AG09309 (cell line): ENCODE results near the gene TBC1D19.

Experiments
- DNase-seq: peaks from one replicate; pipeline ENCODE4 v3.0.0-alpha.2; 2010; ENCODE audit warnings: low read depth
- H3K4me3 ChIP-seq: 2 replicates; pipeline ENCODE4 v1.5.1; 2011; ENCODE audit warnings: mild to moderate bottlenecking, low read depth, low read length, moderate library complexity; ENCODE audit not compliant: control insufficient read depth
- TF ChIP-seq, protein P1 (sequence below): IDR thresholded peaks from 2 replicates; pipeline ENCODE4 v1.5.1; 2011; ENCODE audit warnings: mild to moderate bottlenecking, low read depth, low read length, inconsistent platforms; ENCODE audit not compliant: insufficient read depth, control insufficient read depth; ENCODE audit errors: missing control alignments

The TBC1D19 gene

GRCh38 chr4:26713563-26714151, 129.8 kb downstream of the TBC1D19 start:
- TF ChIP-seq, protein P1, sequence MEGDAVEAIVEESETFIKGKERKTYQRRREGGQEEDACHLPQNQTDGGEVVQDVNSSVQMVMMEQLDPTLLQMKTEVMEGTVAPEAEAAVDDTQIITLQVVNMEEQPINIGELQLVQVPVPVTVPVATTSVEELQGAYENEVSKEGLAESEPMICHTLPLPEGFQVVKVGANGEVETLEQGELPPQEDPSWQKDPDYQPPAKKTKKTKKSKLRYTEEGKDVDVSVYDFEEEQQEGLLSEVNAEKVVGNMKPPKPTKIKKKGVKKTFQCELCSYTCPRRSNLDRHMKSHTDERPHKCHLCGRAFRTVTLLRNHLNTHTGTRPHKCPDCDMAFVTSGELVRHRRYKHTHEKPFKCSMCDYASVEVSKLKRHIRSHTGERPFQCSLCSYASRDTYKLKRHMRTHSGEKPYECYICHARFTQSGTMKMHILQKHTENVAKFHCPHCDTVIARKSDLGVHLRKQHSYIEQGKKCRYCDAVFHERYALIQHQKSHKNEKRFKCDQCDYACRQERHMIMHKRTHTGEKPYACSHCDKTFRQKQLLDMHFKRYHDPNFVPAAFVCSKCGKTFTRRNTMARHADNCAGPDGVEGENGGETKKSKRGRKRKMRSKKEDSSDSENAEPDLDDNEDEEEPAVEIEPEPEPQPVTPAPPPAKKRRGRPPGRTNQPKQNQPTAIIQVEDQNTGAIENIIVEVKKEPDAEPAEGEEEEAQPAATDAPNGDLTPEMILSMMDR, result no peak
- DNase-seq, result no peak
- H3K4me3 ChIP-seq, result no peak overlapping the region

DNA sequence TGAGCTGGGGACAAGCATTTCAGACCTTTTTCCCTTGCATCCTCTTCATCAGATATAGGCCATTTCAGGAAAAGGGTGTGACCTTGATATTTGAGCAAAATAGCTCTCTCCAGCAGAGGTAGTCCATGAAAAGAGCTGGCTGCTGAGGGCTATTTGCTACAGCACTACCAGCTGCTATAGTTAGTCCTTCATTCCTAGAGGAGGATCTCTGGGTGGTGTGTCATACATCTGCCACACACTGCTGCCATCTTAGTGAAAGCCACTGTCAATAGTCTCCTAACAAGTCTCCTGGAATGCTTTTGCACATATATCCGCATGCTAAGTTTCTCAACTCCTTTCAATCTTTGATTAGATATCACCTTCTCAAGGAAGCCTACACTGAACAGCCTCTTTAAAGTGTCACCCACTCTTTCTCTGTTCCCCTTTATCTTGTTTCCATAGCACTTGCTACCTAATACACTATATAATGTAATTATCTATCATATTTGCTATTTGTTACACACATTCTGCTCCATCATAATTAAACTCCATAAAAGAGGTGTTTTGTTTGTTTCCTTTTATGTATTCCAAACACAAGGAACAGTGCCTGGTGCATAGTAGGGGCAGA, 131.9 kb downstream of the TBC1D19 start:
- DNase-seq, result no peak
- no peak overlapping the region for H3K4me3 ChIP-seq
- TF ChIP-seq, protein P1, result no peak

DNA sequence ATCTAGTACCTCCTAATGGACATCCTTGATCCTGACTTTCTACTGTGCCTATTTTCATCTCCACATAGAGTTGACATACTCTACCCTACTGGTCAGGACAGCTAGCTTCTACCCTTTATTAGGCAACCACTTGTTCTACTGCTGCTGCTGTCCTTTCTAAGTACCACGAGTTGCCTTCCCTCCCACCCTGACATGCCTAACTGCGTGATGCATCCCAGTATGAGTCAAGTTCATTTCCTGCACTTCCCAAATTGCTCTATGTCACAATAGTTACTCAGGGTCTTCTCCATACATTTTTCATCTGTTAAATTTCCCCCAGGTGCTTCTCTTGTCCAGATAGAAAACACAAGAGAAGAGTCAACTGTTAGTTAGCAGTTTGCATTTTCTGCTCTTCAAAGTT, 133.4 kb downstream of the TBC1D19 start:
- DNase-seq, result peak; percentile 52
- H3K4me3 ChIP-seq, result no peak overlapping the region
- TF ChIP-seq, protein P1, result no peak

- no peak for DNase-seq
- TF ChIP-seq, protein P1, result peak; percentile 63
- no peak overlapping the region for H3K4me3 ChIP-seq
These were observed 136.2 kb downstream of the TBC1D19 start for GRCh38 chr4:26719954-26720552.

- DNase-seq, result no peak
- TF ChIP-seq, protein P1, result no peak
- no peak overlapping the region for H3K4me3 ChIP-seq
These were observed 137.8 kb downstream of the TBC1D19 start for GRCh38 chr4:26721685-26722084.

- DNase-seq, result no peak
- TF ChIP-seq, protein P1, result no peak
- no peak overlapping the region for H3K4me3 ChIP-seq
These were observed 139.3 kb downstream of the TBC1D19 start for GRCh38 chr4:26723216-26723615.
